ENCODE measurements around the gene LILRB2.
"Not testable (repeated sequence)": the region's sequence is repeated elsewhere in the genome, so short reads cannot be mapped to it uniquely, and the experiment has no call there.

The LILRB2 gene

GRCh38 chr19:54271106-54271505, 9.8 kb downstream of the LILRB2 start:
- FAIRE-seq = no peak

GRCh38 chr19:54268936-54269335, 12.0 kb downstream of the LILRB2 start:
- FAIRE-seq = no peak

- no peak for FAIRE-seq
Measured at GRCh38 chr19:54266133-54266532, 14.8 kb downstream of the LILRB2 start.

- no peak for FAIRE-seq
Measured at GRCh38 chr19:54262470-54262869, 18.4 kb downstream of the LILRB2 start.

- no peak for FAIRE-seq
Measured at GRCh38 chr19:54262066-54262465, 18.8 kb downstream of the LILRB2 start.

GRCh38 chr19:54257116-54257480, 23.8 kb downstream of the LILRB2 start, which contains the start of gene LILRB5:
TSS of gene LILRB5 (minus strand) at chr19:54257273. CDS start at chr19:54257193, 80 bp downstream.
- FAIRE-seq = no peak

- no peak for FAIRE-seq
Measured at GRCh38 chr19:54256250-54257115, 24.4 kb downstream of the LILRB2 start.

GRCh38 chr19:54255105-54255775, 25.7 kb downstream of the LILRB2 start:
- FAIRE-seq = no peak

GRCh38 chr19:54254195-54254906, 26.6 kb downstream of the LILRB2 start:
- no peak for FAIRE-seq

GRCh38 chr19:54253331-54254194, 27.3 kb downstream of the LILRB2 start:
- FAIRE-seq = no peak

- no peak for FAIRE-seq
Measured at GRCh38 chr19:54252845-54253244, 28.1 kb downstream of the LILRB2 start.

GRCh38 chr19:54252243-54252642, 28.7 kb downstream of the LILRB2 start:
- FAIRE-seq = no peak

- FAIRE-seq = no peak
Measured at GRCh38 chr19:54248016-54248601, 32.8 kb downstream of the LILRB2 start.

GRCh38 chr19:54247106-54247930, 33.6 kb downstream of the LILRB2 start:
- FAIRE-seq = no peak

GRCh38 chr19:54245936-54246335, 35.0 kb downstream of the LILRB2 start:
- no peak for FAIRE-seq

GRCh38 chr19:54243809-54244208, 37.1 kb downstream of the LILRB2 start:
- FAIRE-seq = not testable (repeated sequence)

GRCh38 chr19:54242646-54243045, 38.3 kb downstream of the LILRB2 start, which contains the start of gene LILRA6:
TSS of gene LILRA6 (minus strand) at chr19:54242790.
- FAIRE-seq = not testable (repeated sequence)

GRCh38 chr19:54242234-54242633, 38.7 kb downstream of the LILRB2 start:
- not testable (repeated sequence) for FAIRE-seq

GRCh38 chr19:54240372-54241336, 40.3 kb downstream of the LILRB2 start:
- not testable (repeated sequence) for FAIRE-seq
